Measurements from ENCODE around the gene OR52I2. TPM values are rescaled to one million over a fixed set of nuclear protein-coding genes. Genes with fewer than 3 reads are reported as not detected.

The OR52I2 gene
- total RNA-seq, 1 experiment from 2014 or later: not detected

- intact Hi-C loops (cut with micrococcal nuclease; ENCODE audit: unreplicated experiment): no loop called here
- BruUV-seq (replicated peaks): no TSS peak
- Mint-ChIP-seq H3K9me3 (ENCODE audit: unreplicated experiment) (no peaks in the 10 kb centered on the region), H3K36me3 (ENCODE audit: insufficient read depth, unreplicated experiment) (no peaks in the 10 kb centered on the region), H3K4me1 (ENCODE audit: low read depth, unreplicated experiment) (no peaks in the 10 kb centered on the region), H3K4me3 (ENCODE audit: unreplicated experiment) (no peak overlapping the region), H3K27ac (ENCODE audit: unreplicated experiment) (no peak overlapping the region), H3K27me3 (ENCODE audit: insufficient read depth, unreplicated experiment) (peaks cover 3% of the 10 kb centered on the region)
- TF ChIP-seq CTCF (IDR thresholded peaks at IDR 0.05; ENCODE audit: insufficient read depth in 1 of 2, low read depth in 1 of 2, low read length in 1 of 2, severe bottlenecking in 1 of 2, unreplicated experiment in 1 of 2): no peak
- H3K4me1 ChIP-seq: peaks cover 13% of the 10 kb centered on the region
- CTCF ChIA-PET: no interaction called here
- no peaks in the 10 kb centered on the region for H3K9me3 ChIP-seq
- DNase-seq: no peak
- no peaks in the 10 kb centered on the region for H3K36me3 ChIP-seq (ENCODE audit: control insufficient read depth, insufficient read depth, low read length)
- POLR2A ChIA-PET: no interaction called here
- H3K27me3 ChIP-seq (replicated peaks; ENCODE audit: control insufficient read depth, insufficient read depth, low read length): peaks cover 2% of the 10 kb centered on the region
- no peak overlapping the region for H3K4me3 ChIP-seq (ENCODE audit: low read depth, low read length)
Observed at GRCh38 chr11:4543561-4543960, 38.0 kb upstream of the OR52I2 start.

- CTCF ChIA-PET: no interaction called here
- no peaks in the 10 kb centered on the region for H3K36me3 ChIP-seq (ENCODE audit: control insufficient read depth, insufficient read depth, low read length)
- H3K4me1 Mint-ChIP-seq (ENCODE audit: low read depth, unreplicated experiment): no peaks in the 10 kb centered on the region
- no peak for DNase-seq
- H3K27me3 Mint-ChIP-seq (ENCODE audit: insufficient read depth, unreplicated experiment): peaks cover 3% of the 10 kb centered on the region
- H3K4me1 ChIP-seq: peaks cover 13% of the 10 kb centered on the region
- no peak within 1 kb of the TSS for H3K4me3 Mint-ChIP-seq (ENCODE audit: unreplicated experiment)
- no peaks in the 10 kb centered on the region for H3K36me3 Mint-ChIP-seq (ENCODE audit: insufficient read depth, unreplicated experiment)
- intact Hi-C loops (cut with micrococcal nuclease; ENCODE audit: unreplicated experiment): loop anchor here (5.0 kb wide), 1 partner anchor 62 kb away; the partner anchor contains the start of gene TRIM68
- no TSS peak for BruUV-seq (replicated peaks)
- H3K27me3 ChIP-seq (replicated peaks; ENCODE audit: control insufficient read depth, insufficient read depth, low read length): peaks cover 2% of the 10 kb centered on the region
- no peak within 1 kb of the TSS for H3K27ac Mint-ChIP-seq (ENCODE audit: unreplicated experiment)
- POLR2A ChIA-PET: no interaction called here
- no peaks in the 10 kb centered on the region for H3K9me3 ChIP-seq
- no peak for TF ChIP-seq CTCF (IDR thresholded peaks at IDR 0.05; ENCODE audit: insufficient read depth in 1 of 2, low read depth in 1 of 2, low read length in 1 of 2, severe bottlenecking in 1 of 2, unreplicated experiment in 1 of 2)
- no peak within 1 kb of the TSS for H3K4me3 ChIP-seq (ENCODE audit: low read depth, low read length)
- H3K9me3 Mint-ChIP-seq (ENCODE audit: unreplicated experiment): no peaks in the 10 kb centered on the region
Observed at GRCh38 chr11:4544891-4545290, 36.7 kb upstream of the OR52I2 start, which contains the start of gene OR52M1. Gene OR52M1, plus strand, starts transcription at chr11:4545191. Its CDS starts 0 bp downstream, at chr11:4545191.

- Mint-ChIP-seq H3K9me3 (ENCODE audit: unreplicated experiment) (no peaks in the 10 kb centered on the region), H3K27me3 (ENCODE audit: insufficient read depth, unreplicated experiment) (peaks cover under 1% of the 10 kb centered on the region), H3K36me3 (ENCODE audit: insufficient read depth, unreplicated experiment) (no peaks in the 10 kb centered on the region), H3K27ac (ENCODE audit: unreplicated experiment) (no peak overlapping the region), H3K4me3 (ENCODE audit: unreplicated experiment) (no peak overlapping the region), H3K4me1 (ENCODE audit: low read depth, unreplicated experiment) (no peaks in the 10 kb centered on the region)
- DNase-seq: no peak
- no TSS peak for BruUV-seq (replicated peaks)
- H3K9me3 ChIP-seq: no peaks in the 10 kb centered on the region
- ChIA-PET POLR2A (no interaction called here), CTCF (no interaction called here)
- no peaks in the 10 kb centered on the region for H3K27me3 ChIP-seq (replicated peaks; ENCODE audit: control insufficient read depth, insufficient read depth, low read length)
- H3K36me3 ChIP-seq (ENCODE audit: control insufficient read depth, insufficient read depth, low read length): no peaks in the 10 kb centered on the region
- no peak overlapping the region for H3K4me3 ChIP-seq (ENCODE audit: low read depth, low read length)
- no peak for TF ChIP-seq CTCF (IDR thresholded peaks at IDR 0.05; ENCODE audit: insufficient read depth in 1 of 2, low read depth in 1 of 2, low read length in 1 of 2, severe bottlenecking in 1 of 2, unreplicated experiment in 1 of 2)
- intact Hi-C loops (cut with micrococcal nuclease; ENCODE audit: unreplicated experiment): loop anchor here (5.0 kb wide), 1 partner anchor 60 kb away; the partner anchor contains the start of gene TRIM68
- peaks cover 16% of the 10 kb centered on the region for H3K4me1 ChIP-seq
Observed at GRCh38 chr11:4546878-4547277, 34.7 kb upstream of the OR52I2 start.

Measured in Caco-2 (cell line).